T-helper 22 cell (primary cell): Measurements from ENCODE around the gene ANO1.

Experiments used
- DNase-seq: peaks from one replicate; pipeline ENCODE4 v3.0.0-alpha.2; 2020; ENCODE audit warnings: low read depth

ANO1 gene

DNA sequence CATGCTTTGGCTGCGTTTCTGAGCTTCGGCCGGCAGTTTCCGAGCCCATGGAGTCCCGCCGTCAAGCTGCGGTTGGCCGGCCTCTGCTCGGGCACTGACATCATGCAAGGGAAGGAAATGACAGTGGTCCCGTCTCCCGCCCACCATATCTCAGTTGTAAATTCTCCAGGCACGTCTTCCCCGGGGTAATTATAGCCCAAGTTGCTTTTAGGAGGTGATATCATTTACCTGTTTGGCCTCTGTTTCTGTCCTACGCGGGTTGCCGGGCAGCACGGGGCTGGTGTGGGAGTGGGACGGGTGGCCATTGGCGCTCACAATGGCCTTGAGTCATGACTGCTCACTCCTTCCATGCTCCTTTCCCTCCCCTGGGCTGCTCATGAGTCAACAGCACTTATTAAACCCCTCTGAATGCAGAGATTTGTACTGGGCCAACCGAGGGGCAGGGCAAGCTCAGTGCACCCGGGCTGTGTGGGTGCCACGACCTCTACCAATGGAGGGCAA is 4.2 kb upstream of the ANO1 start:
- no peak for DNase-seq

DNA sequence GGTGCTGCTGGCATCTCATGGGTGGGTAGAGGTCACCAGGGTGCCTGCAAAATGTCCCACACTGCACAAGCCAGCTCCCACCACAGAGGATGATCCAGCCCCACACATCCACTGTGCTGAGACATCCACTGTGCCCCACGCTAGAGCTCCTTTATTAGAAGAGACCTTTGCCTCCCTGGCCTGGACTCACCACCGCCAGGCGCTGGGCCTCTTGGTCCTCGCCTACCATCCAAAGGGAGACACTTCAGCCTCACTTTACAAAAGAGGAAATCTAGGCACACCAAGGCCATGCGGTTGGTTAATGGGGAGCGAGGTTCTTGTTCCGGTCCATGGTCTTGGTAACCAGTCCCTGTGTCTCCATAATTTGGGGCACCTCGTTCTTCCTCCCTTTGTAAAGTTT is 3.4 kb upstream of the ANO1 start:
- DNase-seq, result no peak

DNA sequence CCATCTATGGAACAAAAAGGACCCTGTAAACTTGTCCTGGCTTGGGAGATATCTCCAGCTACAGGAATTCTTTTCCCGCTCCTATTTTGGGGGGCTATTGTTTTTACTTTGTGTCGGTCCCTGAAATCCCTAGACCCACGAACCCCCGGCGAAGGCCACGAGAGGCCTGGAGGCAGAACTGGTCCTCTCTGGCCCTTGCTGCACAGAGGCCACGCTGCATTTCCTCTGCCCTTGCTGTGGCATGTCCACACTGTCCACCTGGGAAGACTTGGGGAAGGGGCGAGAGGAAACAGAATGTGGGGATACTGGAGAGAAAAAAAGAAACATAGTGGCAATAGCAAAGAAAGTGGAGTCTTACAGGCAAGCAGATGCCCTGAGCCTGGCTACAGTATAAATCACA is 2.3 kb upstream of the ANO1 start:
- DNase-seq, result no peak

DNA sequence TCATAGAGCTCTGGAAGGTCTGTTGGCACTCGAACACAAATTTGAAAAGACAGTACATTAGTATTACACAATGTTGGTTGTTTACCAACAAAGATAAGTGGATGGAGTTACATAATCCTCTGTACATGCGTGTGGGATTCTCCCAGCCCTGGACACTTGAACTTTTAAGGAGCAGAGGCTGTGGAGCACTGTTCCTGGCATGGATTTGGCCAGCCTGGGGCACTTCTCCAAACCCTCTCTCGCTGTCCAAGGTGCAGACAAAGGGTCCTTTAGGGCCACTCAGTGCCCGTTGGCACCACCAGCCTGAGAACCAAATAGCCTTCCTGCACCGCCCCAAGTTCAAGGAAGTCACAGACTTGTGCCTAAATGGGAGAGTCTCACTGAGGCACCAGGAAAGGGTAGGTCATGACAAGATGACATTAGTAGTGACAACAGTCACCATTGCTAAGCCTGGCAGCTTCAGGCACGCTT is 1.6 kb upstream of the ANO1 start:
- no peak for DNase-seq

DNA sequence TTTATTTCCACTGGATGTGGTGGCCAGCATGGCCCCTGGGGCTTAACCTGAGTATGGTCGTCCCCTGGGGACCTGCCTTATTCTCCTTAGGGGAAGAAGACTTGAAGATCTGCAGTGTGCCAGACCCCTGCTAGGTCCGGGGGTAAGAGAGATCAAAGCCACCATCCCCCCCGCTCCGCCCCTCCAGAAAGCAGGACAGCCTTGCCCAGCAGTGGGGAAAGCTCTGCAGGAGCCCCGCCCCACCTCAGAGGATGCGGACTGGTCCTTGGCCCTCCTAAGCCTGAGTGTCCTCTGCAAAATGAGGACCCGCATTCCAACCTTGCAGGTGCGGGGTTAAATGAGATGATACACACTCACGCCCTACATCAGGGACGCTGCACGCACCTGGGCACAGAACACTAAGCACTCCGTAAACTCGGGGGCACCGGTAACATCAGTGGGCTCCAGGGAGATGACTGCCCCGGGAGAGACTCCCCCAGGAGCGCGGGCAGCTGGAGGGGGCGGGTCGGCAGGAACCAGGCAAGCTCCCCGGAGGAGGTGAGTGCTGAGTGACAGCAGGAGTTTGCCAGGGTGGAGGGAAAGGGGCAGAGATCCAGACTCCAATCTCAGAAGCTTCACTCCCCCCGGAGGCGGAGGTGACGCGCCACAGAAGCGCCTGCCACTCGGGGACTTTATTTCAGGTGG is 564 bp upstream of the ANO1 start:
- DNase-seq, result no peak

DNA sequence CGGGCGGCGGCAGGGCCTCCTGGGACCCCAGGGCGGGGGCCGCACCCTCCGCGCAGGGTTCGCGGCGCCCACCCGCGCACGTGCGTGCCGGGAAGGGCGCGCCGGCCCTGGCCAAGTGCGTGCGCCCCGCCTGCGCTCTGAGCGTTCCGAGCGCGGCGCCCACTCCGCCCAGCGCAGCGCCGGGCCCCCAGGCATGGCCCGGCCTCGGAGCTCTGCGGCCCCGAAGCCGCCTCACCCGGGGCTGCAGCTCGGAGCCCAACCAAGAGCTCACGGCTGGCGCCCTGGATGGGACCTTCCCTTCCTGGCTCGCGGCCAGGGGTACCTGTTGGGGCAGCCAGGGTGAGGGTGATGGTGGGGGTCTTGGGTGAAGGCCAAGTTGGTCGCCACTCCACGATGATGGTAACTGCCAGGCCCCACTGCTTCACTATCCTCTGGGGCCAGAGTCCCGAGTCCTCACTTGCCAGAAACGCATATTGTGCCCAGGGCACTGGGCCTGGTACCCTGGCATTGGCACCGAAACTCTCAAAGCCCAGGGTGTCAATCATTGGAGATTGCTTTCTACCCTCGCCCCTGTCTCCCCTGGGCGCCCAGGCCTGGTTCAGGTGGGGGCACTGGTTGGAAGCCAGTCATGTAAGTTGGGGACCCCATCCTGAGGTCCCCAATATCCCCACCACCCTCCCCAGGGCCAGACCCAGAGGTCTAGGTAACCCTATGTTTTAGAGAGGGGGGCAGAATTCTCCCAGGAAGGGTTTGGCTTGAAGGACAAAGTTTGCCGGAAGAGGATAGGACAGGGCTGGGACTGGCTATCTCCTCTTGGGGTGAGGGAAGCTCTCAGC is 882 bp downstream of the ANO1 start:
- no peak for DNase-seq

DNA sequence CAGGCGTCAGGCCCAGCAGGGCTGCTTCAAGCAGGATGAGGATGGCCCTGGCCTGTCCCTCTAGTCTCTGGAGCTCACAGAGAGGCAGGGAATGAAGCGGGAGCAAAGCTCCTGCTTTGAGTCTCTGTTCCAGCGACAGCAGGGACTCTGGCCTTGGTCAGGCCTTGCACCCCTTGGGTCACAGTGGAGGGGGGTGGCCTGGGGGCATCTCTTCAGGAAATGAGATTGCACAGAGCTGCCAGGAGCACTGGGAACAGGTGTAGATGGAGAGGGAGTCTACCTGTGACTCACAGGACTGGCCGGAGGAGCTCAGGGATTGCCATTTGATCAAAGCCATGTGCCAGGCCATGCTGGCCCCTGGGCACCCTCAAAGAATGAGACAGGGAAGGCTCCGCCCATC is 1.6 kb downstream of the ANO1 start:
- DNase-seq, result no peak

DNA sequence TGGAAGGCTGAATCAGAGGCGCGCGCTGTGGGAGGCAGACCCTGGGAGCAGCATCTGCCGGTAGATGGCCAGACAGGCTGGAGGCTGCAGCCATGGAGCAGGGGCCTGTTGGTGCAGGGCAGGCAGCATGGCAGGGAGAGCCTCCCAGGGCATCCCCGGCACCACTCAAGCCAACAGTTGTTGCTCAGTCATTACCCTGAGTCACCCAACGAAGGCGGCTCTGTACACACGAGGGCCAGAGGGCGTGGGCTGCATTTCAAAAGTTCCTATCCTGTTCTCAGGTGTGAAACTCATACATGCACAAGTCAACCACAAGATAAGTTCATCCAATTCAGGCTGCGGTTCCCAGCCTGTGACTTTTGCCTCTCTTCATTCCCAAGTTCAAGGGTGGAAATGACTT is 2.6 kb downstream of the ANO1 start:
- DNase-seq, result no peak

DNA sequence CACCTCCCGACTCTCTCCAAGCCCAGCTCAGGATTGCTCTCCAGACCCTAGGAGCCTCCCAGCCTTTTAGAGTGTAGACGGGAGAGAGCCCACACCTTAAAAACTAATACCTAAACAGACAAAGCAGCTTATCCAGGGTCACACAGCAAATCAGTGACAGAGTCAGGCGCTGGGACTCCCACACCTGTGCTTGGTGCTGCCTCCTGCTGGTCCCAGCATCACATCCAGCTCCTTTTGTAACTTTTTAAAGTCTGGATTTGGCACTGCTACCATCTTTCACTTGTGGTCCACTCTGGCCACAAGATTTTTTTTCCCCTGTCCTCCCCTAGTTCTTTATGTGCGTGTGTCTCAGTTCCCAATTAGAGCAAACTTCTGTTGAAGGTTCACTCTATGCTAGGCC is 4.7 kb downstream of the ANO1 start:
- DNase-seq, result no peak

DNA sequence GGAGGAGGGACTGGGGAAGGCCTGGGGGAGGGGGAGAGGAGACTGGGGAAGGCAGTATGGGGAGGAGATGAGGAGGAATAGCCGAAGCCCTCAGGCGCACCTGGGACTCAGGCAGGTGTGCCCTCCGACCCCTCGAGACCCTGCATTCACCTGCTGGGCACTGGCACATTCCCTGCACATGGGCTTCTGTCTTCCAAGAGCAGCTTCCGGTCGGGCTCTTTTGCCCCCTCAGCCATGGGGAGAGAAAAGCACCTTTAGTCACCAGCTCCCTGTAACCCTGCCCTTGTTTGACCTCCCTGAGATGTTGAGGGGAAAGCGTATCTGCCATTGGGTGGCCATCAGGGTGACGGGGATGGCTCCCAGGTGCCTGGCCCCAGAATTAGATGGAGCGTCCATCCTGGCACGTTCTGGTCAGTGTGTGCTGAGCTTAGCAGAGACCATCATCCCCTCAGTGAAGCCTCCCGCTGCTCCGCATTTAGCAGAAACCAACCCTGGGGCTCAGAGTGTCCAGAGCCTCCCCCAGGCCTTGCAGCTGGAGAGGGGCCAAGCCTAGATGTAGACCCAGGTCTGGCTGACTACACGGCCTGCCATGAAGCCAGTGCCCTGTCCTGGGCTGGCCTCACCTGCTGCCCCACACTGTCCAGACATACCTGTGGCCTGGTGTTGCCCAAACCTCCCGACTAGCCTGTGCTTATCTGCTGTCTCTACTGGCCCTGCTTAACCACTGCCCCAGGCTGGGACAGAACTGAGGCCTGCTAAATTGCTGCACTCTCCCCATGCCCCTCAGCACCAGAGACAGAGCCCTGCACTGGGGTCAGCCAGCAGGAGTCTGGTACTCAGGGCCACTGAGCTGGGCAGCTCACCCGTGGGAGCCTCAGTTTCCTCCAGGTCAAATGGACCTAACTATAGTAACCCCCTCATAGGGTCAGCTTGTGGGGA is 6.2 kb downstream of the ANO1 start:
- no peak for DNase-seq

DNA sequence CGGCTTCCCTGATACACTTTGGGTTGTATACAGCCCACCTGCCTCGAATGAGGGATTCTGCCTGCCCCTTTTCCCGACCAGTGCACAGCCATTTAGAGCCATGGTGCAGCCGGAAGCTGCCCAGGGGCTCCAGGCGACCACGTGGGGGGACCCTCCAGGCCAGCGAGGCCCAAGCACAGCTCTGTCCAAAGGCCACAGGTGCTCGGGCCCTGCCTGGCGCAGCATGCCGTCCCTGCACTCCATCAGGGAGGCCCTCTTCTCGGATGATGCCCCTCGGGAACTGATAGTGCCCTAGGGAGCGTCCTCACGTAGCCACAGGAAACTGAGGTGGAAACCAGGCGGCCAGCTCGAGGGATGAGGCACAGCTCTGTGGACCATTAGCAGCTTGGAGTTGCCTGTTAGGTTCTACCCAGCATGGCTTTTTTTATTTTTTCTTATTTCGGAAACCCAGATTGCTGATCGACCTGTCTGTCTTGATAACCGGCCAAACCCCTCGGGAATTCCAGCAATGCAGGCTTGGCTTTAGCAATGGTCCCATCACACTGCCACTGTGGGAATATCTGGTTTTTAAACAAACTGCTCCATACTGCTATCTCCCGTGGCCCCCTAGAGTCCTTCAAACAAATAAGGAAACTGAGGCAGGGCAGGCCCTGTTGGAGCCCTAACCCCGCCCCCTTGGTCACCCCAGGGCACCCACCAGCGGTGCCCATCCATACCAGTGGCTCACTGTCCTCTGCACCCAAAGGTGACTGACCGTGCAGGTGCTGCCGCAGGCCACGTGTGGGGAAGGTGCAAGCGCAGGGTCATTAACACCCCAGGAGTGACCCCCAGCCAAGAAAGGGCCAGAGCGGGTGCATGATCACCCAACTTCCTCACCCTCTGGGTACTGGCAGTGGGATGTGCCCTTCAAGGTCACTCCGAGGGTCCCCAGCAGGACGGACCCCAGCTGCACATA is 8.0 kb downstream of the ANO1 start:
- no peak for DNase-seq

DNA sequence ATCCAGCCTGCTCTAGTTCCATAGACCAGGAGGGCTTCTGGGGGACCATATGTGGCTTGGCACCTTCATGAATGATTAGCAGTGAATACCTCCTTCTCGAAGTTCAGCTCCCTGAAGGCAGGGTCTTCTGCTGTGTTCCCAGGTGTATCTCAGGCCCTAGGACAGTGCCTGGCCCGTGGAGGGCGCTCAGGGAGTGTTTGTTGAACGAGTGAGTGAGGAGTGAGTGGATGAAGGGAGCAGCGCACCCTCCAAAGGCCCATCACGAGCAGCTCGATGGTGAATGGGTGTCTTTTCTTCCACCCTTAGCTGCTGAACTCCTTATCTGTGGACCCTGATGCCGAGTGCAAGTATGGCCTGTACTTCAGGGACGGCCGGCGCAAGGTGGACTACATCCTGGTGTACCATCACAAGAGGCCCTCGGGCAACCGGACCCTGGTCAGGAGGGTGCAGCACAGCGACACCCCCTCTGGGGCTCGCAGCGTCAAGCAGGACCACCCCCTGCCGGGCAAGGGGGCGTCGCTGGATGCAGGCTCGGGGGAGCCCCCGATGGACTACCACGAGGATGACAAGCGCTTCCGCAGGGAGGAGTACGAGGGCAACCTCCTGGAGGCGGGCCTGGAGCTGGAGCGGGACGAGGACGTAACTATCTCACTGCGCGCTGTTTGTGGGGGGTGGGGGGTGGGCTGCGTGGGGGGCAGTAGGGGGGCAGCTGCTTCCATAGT is 9.5 kb downstream of the ANO1 start:
- no peak for DNase-seq

DNA sequence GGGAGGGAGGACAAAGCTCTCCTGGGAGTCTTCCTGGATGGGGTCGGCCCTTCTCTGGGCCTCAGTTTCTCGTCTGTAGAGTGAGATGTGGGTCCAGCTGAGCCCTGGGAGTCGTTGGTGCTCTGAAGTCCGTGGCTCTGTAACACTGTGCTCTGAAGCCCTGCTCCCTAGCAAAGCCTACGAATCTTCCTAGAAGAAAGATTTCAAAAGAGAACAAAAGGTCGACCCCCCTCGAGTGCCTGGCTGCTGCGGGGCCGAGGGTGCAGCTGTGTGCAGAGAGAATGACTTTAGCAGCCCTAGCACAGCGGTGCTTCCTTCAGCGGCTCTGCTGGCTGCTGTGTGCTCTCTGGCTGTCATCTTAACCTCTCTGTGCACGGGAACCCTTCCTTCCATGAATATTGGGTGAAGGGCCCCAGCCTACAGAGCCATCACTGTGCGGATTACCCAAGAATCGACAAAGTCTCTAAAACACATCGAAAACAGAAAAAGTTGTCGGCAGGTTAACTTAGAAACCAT is 10.7 kb downstream of the ANO1 start:
- DNase-seq, result no peak

DNA sequence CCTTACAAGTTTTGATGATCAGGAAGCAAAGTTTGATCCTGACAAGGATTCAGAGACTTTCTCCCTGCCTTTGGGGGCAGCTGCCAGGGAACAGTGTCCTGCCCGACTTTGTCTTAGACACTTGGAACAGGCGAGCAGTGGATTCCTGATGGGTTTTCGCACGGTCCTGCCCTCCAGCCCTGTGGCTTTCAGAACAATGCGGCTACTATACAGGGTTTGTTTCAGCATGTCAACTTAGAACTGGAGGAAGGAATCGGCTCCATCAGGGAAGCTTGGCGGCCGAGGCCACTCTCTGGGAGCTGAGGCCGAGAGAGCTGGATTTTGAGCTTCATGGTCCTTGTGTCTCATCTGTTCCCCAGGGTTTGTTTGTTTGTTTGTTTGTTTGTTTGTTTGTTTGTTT is 11.5 kb downstream of the ANO1 start:
- DNase-seq, result no peak

DNA sequence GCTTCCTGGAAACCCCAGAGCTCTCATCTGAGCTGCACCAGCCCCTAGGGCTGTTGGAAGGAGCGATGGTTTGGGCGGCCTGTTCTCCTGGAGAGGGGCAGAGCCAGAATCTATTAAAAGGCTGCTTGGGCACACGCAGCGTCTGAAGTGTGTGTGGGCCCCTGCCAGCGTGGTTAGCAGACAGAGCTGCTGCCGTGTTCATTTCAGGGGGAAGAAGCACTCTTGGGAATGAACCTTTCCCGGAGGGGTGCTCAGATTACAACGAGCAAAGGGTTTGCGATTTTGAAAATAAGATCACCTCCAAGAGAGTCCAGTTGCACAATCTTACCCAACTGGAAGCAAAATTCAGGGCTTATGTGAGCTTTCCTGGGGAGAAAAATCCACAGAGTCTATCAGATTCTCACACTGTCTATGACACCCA is 12.9 kb downstream of the ANO1 start:
- DNase-seq, result no peak

DNA sequence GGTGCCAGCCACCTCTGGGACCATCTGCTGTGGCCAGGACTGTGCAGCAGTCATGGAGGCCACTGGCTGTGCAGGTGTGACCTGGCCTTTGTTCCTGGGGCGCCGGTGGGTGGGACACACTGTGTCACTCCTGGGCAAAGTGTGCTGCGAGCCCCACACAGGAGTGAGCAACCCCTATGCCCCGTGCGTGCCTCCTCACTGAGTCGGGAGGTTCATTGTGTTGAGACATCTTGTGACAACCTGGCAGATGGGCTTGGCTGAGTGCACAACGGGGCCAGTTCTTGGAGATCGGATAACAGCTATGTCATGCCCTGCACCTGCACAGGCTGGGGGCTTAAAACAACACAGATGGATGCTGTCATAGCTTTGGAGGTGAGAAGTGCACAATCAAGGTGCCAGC is 13.5 kb downstream of the ANO1 start:
- no peak for DNase-seq

DNA sequence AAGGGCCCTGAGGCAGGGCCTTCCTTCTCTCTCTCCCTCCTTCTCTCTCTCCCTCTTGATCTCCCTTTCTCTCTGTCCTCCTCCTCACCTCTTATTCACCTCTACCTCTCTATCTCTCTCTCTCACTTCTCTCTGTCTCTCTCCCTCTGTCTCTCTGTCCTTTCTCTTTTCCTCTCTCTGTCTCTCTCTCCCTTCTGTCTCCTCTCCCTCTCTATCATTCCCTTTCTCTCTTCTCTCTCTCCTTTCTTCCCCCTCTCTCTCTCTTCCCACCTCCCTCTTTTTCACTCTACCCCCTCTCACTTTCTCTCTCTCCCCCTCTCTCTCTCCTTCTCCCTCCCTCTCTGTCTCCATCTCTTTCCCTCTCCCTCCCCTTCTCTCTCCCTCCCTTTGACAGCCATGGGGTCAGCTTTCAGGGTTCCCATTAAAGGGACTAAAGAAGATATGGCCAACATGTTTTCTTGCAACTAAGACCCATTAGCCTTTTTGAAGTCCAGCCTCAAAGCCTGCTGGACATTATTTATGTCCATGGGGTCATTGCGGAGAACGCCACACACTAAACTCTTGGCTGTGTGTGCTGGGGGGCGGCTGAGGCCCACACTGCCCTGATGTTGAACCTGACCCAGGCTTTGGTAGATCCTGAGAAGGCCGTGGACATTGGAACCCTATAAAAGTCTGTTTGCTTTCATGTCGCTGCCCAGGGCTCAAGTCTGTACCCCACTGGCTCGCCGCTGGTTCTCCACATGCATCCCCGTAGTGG is 15.0 kb downstream of the ANO1 start:
- no peak for DNase-seq

DNA sequence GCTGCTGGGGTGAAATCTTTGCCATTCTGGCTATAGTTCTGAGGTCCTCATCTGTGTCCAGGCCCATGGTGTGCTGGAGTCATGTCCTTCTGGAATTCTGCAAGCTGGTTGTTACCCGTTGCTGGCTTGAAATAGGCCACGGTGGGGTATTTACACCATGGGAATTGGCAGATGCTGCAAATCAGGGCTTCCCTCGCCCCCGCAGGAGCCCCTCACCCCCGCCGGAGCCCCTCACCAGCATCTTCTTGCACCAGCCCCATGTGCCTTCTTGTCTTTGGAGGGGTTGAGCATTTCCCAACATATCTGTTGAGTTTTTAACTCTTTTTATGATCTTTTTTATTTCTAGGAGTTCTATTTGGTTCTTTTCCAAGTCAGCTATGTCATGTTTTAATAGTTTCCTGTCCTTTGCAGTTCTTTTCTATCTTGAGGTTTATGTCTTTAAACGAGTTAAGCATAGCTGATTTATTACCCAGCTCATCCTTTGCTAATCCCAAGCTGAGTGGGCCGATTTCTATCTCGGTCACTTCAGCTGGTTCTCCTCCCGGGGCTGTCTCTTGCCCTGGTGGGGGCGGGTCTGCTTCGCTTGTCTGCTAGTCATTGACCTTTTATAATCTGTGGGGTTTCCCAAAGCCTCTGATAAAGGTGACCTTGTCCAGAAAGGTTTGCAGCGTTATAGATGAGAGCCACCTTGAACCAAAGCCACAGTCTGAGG is 17.6 kb downstream of the ANO1 start:
- no peak for DNase-seq
